Stimulated activated CD4-positive, alpha-beta T cell treated with anti-CD3 and anti-CD28 coated beads, Interleukin-15, amount 100 ng/mL, for 24 hours (primary cell): ENCODE data around the gene ZNF532.
"Not testable (repeated sequence)": the region's sequence is repeated elsewhere in the genome, so short reads cannot be mapped to it uniquely, and the experiment has no call there.

Experiments used
- DNase-seq: peaks from one replicate; pipeline ENCODE4 v3.0.0-alpha.2; 2020

ZNF532 gene, protein sequence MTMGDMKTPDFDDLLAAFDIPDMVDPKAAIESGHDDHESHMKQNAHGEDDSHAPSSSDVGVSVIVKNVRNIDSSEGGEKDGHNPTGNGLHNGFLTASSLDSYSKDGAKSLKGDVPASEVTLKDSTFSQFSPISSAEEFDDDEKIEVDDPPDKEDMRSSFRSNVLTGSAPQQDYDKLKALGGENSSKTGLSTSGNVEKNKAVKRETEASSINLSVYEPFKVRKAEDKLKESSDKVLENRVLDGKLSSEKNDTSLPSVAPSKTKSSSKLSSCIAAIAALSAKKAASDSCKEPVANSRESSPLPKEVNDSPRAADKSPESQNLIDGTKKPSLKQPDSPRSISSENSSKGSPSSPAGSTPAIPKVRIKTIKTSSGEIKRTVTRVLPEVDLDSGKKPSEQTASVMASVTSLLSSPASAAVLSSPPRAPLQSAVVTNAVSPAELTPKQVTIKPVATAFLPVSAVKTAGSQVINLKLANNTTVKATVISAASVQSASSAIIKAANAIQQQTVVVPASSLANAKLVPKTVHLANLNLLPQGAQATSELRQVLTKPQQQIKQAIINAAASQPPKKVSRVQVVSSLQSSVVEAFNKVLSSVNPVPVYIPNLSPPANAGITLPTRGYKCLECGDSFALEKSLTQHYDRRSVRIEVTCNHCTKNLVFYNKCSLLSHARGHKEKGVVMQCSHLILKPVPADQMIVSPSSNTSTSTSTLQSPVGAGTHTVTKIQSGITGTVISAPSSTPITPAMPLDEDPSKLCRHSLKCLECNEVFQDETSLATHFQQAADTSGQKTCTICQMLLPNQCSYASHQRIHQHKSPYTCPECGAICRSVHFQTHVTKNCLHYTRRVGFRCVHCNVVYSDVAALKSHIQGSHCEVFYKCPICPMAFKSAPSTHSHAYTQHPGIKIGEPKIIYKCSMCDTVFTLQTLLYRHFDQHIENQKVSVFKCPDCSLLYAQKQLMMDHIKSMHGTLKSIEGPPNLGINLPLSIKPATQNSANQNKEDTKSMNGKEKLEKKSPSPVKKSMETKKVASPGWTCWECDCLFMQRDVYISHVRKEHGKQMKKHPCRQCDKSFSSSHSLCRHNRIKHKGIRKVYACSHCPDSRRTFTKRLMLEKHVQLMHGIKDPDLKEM (N-terminal part only)

DNA sequence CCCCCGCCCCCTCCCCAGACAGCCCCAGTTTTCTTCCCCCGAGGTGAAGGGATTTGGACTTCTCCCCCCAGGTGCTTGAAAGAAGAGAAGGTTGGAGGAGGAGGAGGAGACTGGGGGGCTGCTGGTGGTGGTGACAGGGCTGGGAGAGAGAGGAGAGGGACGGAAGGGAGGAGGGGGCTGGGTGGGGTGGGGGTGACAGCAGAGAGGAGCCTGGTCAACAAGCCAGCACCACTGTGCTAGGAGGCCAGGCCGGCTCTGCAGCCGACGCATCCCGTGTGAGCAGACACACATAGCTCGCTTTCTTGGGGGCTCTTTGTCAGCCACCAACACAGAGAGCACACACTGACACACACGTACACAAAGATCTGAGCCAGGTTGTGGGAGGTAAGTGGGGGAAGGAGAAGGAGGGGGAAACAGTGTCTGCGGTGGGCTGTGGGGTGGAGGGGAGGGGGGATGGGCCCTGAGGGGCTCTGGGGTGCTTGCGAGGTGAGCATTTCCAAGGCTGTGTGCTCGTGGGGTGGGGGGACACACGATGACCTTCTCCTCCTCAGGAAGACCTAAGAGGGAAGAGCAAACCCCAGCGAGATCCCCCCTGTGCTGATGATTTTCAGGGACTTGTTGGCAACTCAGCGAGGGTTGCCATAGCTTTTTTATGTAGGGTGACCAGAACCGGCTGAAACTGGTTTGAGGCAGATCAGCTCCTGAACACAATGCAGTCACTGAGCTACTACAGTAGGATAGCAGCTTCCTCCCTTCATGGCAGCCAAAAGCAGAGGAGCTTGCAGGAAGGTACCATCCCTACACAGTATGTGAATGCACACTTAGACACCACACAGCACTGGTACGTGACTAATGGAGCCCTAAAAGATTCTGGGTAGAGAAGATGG is at the start of gene ZNF532:
Gene ZNF532, plus strand, starts transcription at position 732 of the 887 bp plus-strand sequence. CDS start 53,411 bp downstream, outside the sequence.
- no peak for DNase-seq

DNA sequence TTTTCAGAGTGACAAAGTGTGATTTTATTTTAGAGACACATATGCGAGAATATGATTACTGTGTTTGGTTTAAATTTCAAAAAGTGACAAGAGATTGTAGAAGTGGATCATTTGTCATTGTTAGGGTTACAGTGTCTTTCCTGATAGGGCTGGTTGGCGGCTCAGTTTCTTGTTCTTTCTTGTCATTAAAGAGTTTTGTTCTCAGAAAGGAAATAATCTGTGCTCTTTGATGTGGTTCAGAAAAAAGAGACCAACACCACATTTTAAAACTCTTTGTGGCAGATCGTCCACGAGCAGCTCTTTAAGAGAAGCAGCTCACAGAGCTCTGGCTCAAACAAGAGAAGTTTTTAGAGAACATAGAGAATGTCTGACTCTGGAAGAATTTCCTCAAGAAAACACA is 45.6 kb upstream of the ZNF532 start:
- peak; percentile 5 for DNase-seq

DNA sequence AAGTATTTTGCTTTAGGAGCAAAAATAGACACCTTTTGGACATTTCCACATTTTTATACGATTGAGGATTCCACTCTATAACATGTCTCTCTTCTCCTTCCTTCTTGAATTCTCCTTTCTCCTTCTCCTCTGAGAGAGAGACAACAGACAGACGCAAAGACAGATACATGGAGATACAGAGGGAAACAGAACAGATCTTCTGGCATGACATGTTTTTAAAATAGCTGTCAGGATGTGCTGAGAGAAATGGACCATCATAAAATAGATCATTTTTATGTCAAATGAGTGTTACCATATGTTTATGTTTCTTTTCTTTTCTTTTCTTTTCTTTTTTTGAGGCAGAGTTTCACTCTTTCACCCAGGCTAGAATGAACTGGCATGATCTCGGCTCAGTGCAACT is 44.4 kb upstream of the ZNF532 start:
- DNase-seq: no peak

DNA sequence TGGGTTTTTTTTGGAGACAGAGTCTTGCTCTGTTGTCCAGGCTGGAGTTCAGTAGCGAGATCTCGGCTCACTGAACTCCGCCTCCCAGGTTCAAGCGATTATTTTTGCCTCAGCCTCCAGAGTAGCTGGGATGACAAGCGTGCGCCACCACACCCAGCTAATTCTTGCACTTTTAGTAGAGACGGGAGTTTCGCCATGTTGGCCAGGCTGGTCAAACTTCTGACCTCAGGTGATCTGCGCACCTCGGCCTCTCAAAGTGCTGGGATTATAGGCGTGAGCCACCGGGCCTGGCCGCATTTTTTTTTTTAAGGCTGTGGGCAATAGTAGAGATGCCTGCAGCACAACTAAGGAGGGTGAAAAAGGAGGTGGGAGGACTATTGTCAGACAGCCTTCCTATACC is 41.7 kb upstream of the ZNF532 start:
- DNase-seq: no peak

DNA sequence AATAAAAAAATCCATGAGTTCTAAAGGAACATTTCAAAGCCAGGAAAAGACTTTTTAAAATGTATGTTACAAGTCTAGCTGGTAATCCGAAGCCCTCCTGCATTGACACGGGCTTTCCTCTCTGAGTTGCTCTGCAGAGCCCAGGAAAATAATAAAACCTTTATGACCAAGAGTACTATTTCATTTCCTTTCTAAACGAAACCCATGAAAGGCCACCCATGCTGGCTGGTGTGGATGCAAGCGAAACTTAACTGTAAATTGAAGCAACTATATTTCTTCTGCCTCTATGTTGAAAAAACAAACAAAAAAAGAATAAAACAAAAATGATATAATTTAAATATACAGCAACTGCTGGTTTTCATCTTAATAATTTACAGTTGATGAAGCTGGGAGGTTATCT is 41.3 kb upstream of the ZNF532 start:
- no peak for DNase-seq

DNA sequence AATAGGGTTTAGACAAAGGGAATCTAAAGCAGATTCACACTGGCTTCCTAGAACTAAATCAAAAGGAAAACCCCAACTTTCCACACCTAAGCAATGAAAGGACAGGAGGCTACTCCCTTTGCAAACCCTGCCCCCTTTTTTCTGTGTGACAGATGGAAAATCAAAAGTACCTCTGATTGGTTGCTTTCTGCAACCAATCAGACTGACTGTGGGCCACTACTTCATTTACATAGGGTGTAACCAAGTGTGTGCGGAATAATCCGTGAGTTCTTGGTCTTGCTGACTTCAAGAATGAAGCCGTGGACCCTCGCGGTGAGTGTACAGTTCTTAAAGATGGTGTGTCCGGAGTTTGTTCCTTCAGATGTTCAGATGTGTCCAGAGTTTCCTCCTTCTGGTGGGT is 37.8 kb upstream of the ZNF532 start:
- not testable (repeated sequence) for DNase-seq

DNA sequence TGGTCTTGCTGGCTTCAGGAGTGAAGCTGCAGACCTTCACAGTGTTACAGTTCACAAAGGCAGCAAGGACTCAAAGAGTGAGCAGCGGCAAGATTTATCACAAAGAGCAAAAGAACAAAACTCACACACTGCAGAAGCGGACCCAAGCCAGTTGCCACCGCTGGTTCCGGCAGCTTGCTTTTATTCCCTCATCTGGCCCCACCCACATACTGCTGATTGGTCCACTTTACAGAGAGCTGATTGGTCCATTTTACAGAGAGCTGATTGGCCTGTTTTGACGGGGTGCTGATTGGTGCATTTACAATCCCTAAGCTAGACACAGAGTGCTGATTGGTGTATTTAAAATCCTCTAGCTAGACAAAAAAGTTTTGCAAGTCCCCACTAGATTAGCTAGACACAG is 37.2 kb upstream of the ZNF532 start:
- no peak for DNase-seq

DNA sequence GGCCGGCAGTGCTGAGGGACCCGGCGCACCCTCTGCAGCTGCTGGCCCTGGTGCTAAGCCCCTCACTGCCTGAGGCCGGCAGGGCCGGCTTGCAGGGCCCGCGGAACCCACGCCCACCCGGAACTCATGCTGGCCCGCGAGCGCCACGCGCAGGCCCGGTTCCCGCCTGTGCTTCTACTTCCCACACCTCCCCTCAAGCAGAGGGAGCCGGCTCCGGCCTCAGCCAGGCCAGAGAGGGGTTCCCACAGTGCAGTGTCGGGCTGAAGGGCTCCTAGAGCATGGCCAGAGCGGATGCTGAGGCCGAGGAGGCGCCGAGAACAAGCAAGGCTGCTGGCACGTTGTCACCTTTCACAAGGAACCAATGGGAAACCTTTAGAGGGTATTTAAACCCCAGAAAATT is 36.8 kb upstream of the ZNF532 start:
- no peak for DNase-seq

DNA sequence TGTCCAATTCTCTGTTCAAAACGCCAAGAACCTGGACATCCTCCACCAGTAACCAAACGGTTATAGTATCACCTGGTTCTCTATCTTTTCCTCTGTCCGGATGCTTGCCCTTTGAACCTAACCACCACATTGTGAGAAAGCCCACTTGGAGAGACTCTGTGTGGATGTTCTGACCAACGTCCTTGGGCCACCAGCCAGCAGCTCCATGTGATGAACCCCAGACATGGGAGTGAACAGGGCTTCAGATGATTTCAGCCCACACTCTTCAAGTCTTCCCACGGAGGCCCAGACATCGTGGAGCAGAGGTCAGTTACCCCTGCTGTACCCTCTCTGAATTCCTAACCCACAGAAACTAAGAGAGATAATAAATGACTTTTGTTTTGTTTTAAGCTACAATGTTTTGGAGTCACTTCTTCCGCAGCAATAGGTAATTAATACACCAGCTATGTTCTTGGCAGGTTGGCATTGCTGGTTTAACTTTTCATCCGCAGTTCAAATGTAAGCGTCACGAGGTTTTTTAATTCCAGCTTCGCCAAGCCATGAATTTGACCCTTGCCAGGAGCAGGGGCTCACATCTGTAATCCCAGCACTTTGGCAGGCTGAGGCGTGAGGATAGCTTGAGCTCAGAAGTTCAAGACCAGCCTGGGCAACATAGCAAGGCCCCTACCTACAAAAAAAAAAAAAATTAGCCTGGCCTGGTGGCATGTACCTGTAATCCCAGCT is 36.1 kb upstream of the ZNF532 start:
- DNase-seq: no peak

DNA sequence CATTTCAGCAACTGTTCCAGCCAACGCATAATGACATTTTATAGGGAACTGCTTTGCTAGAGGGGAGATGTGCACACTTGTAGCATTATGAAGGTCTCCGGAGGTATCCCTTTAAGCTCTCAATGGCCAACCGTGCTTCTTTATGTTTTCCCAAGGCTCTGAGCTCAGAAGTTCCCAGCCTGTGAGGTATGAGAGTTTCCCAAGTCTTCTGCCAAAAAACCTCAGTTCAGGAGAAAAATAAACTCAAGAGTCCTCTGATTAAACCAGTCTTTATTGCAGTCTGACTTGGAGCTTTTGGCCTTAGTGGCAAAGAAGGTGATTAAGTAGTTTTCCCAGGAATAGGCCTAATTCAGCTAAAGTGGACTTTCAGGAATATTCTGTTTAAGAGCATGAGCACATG is 35.4 kb upstream of the ZNF532 start:
- no peak for DNase-seq

DNA sequence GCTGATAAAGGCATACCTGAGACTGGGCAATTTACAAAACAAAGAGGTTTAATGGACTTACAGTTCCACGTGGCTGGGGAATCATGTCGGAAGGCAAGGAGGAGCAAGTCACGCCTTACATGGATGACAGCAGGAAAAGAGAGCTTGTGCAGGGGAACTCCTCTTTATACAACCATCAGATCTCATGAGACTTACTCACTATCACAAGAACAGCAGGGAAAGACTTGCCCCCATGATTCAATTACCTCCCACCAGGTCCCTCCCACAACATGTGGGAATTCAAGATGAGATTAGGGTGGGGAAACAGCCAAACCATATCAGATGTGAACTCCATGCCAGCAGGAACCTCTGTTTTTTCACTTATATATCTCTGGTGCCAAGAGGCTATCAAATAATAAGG is 34.8 kb upstream of the ZNF532 start:
- DNase-seq: not testable (repeated sequence)

DNA sequence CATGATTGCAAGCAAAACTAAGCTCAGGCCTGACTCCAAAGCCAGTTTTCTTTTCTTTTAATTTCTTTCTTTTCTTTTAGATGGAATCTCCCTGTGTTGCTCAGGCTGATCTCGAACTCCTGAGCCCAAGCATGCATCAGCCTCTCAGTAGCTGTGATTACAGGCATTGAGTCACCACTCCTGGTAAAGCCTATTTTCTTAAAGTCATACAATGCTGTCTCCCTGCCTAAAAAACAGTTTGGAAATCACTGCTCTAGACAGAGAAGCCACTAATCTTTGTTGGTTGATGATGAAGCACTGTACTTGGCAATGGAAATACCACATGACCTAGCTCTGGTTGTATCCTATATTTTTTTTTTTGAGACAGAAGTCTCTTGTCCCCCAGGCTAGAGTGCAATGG is 33.1 kb upstream of the ZNF532 start:
- DNase-seq: no peak

DNA sequence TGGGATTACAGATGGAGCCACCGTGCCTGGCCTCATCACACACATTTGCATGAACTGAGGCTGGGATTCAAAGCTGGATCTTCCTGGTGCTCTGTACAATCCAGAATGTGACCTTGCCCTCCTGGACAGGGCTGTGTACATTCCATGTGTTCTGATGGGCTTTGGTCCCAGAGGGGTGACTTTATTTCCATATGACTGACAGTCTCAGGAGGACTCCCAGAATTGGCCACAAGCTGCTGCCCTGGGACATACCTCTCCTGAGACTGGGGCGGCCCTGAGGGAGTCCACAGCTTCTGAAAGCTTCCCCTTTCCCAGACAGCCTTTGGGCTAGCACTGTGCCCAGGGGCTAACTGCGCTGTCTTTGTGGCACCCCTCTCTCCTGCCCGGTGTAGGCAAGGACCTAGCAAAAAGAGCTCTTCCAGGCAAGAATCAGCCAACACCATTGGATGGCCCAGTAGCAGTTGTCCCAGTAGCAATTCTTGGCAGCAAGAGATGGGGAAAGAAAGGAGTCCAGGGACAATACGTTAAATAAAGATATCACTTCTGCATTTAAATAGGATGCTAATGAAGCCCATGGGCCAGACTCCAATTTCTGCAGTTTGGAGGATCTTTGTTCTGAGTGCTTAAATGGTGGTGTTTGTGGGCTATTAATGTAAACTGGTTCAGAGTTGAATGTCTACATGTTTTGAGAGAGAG is 26.4 kb upstream of the ZNF532 start:
- no peak for DNase-seq

DNA sequence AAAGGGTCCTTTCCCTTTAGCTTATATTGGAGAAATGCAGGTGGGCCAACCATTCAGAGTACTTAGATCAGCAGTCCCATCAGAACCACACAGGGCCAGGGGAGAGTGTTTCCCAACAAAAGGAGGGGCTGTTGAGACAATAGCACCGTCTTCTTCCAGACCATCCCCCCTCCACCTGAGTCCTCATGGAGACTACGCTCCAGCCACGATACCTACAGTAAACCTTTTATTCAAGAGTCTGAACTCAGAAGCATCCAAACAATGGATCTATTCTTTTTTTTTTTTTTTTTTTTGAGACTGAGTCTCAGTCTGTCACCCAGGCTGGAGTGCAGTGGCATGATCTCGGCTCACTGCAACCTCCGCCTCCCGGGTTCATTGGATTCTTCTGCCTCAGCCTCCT is 25.7 kb upstream of the ZNF532 start:
- DNase-seq: no peak

DNA sequence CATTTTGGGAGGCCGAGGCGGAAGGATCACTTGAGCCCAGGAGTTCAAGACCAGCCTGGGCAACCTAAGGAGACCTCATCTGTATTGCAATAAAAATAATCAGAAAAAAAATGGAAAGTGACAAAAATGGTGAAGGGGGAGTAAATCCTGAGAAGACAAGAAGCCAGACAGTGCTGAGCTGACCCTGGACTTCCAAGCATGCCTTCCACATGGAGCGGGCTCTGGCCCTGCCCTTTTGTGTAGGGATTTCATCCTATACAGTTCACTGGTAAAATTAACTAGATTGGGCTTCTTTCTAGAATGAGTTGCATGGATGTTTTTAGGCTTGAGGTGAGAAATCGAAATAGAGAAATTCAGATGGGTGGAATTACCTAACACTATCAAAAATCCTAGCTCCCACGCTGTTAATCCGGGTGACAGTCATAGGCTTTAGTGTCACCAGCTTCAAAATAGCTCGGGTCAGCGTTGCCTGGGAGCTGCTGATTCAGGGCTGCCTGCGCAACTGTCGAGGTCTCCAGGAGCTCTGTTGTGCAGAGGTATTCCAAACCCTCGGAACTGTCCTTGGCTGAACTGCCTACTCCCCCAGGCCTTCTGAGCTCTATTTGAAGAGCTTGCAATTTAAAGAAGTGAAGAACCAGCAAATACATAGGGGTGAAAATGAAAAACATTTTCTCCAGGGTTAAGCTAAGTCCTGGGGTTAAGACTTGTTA is 21.5 kb upstream of the ZNF532 start:
- no peak for DNase-seq

DNA sequence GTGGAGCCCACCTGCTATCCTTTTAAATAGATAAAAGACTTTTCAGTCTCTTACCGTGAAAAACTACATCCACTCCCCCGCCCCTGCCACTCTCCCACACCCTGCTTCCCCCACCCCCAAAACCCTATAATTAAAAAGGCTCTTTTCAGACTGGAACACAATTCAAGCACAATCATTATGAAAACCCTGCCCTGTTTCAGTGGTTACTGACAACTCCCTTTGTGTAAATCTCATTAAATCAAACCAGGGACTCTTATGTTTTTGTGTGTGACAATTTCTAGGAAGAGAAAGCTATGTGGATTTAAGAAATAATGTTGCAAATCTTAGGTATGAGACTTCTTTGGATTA is 21.0 kb upstream of the ZNF532 start:
- no peak for DNase-seq

DNA sequence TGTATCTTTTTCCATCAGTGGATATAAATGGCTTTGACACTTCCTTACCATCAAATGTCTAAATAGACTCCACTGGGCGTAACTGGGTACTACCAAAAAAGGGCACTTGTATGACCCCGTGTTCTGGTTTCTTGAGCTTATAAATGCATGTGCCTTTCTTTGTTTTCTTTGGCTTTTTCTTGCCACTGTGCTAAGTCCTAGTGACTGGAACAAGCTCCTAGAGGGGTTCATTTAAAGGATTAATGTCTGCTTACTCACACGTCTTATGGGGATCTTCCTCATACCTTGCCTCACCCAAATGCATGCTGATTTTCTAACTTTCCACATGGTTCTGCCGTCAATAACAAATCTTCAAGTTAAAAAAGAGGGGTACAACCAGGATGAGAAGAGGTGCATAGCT is 19.8 kb upstream of the ZNF532 start:
- DNase-seq: no peak

DNA sequence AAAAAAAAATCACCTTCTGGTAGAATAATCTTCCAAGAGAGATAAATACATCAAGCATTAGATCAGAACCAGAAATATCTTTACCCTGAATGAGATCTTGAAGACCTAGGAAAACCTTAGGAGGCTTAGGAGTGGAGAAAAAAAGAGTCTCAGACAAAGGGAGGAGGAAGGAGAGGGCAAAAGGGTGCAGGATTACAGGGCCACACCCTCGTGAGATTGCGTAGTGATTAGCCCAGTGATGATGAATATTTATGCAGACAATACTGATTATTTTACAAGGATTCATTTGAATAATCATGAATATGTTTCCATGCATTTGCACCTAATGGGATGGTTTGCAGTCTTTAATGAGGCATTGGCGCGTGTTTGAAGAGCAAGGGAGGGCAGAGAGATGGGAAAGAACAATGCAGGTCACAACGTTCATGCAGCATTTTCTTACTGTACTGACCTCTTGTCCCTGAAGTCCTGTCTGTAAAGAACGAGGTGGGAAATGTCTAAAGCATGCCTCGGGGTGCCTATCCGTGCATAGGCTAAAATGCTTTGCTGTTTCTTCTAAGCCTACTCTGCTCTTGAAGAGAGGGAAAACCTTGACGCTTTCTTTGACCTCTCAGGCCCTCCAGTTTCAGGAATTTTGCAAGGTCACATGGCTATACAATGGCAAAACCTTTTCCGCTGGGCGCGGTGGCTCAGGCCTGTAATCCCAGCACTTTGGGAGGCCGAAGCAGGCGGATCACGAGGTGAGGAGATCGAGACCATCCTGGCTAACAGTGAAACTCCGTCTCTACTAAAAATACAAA is 18.6 kb upstream of the ZNF532 start:
- no peak for DNase-seq

DNA sequence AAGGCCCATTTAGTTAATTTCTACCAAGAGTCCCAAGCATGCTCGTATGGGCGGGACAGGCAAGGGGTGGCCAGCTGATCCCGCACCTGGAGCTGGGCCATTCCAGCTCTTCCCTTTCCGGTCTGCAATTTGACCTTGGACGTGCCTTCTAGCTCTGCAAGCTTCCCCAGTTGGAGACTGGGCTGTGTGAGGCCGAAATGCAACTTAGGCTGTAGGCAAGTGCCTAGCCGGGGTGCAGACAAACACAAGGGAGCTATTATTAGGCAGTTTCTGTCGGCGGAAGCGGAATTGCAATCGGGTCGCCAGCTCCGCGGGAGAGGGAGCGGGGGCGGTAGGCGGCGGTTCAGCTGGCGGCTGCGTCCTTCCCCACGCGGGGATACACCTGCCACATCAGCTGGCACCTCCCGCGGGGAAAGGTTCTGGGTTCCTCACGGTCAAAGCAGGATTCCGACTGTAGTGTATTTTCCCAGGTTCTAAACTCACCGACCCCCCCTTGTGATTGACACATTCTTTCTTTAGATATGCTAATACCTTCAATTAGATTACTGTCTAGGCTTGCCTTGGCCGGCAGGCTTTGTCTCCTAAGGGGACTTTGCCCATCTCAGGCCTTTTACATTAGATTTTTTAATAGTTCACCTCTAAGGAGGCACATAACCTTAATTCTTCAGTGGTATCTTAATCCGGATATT is 17.1 kb upstream of the ZNF532 start:
- peak; percentile 6 for DNase-seq
